ENCODE results near the gene ZNF239. TPM values are rescaled to one million over a fixed set of nuclear protein-coding genes. Genes with fewer than 3 reads are reported as not detected.
"Not testable (repeated sequence)": the region's sequence is repeated elsewhere in the genome, so short reads cannot be mapped to it uniquely, and the experiment has no call there.

The ZNF239 gene
- total RNA-seq, 1 experiment from 2014 or later = 7.7 TPM

- TF ChIP-seq STAT6 (CRISPR knock-in tag; conservative IDR thresholded peaks at IDR 0.05; ENCODE audit: low read depth) = no peak
- no peak for TF ChIP-seq MXD4 (CRISPR knock-in tag; IDR thresholded peaks at IDR 0.05; ENCODE audit: borderline replicate concordance)
- no peak for TF ChIP-seq FOXP4 (CRISPR knock-in tag; IDR thresholded peaks at IDR 0.05)
- no peak for TF ChIP-seq GTF2I (CRISPR knock-in tag; conservative IDR thresholded peaks at IDR 0.05)
- TF ChIP-seq ZNF281 (CRISPR knock-in tag; IDR thresholded peaks at IDR 0.05) = no peak
- TF ChIP-seq, protein P1, sequence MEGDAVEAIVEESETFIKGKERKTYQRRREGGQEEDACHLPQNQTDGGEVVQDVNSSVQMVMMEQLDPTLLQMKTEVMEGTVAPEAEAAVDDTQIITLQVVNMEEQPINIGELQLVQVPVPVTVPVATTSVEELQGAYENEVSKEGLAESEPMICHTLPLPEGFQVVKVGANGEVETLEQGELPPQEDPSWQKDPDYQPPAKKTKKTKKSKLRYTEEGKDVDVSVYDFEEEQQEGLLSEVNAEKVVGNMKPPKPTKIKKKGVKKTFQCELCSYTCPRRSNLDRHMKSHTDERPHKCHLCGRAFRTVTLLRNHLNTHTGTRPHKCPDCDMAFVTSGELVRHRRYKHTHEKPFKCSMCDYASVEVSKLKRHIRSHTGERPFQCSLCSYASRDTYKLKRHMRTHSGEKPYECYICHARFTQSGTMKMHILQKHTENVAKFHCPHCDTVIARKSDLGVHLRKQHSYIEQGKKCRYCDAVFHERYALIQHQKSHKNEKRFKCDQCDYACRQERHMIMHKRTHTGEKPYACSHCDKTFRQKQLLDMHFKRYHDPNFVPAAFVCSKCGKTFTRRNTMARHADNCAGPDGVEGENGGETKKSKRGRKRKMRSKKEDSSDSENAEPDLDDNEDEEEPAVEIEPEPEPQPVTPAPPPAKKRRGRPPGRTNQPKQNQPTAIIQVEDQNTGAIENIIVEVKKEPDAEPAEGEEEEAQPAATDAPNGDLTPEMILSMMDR (IDR thresholded peaks at IDR 0.05) = no peak
These were observed 4.7 kb downstream of the ZNF239 start (continued) for GRCh38 chr10:43569681-43570080.

GRCh38 chr10:43557214-43557613 is 17.2 kb downstream of the ZNF239 start:
- Mint-ChIP-seq H3K27ac (no peak overlapping the region), H3K4me1 (no peaks in the 10 kb centered on the region), H3K27me3 (ENCODE audit: low read depth) (peaks cover 2% of the 10 kb centered on the region; the same call in 1 of the 2 replicates), H3K4me3 (no peak overlapping the region), H3K36me3 (peaks cover 84% of the 10 kb centered on the region), H3K9me3 (peaks cover 66% of the 10 kb centered on the region)
- DNase-seq (ENCODE audit: low spot score) (no peak), ATAC-seq (no peak)
- CTCF ChIA-PET = no interaction called here
- TF ChIP-seq ZNF317 (CRISPR knock-in tag; IDR thresholded peaks at IDR 0.05; ENCODE audit: borderline replicate concordance, low read depth) (no peak), NR2C2 (CRISPR knock-in tag; IDR thresholded peaks at IDR 0.05) (no peak), OVOL2 (CRISPR knock-in tag; IDR thresholded peaks at IDR 0.05; ENCODE audit: borderline replicate concordance) (no peak), KAT7 (CRISPR knock-in tag; IDR thresholded peaks at IDR 0.05; ENCODE audit: borderline replicate concordance) (no peak), SOX15 (CRISPR knock-in tag; IDR thresholded peaks at IDR 0.05) (no peak)
- POLR2A ChIA-PET = no interaction called here

DNA sequence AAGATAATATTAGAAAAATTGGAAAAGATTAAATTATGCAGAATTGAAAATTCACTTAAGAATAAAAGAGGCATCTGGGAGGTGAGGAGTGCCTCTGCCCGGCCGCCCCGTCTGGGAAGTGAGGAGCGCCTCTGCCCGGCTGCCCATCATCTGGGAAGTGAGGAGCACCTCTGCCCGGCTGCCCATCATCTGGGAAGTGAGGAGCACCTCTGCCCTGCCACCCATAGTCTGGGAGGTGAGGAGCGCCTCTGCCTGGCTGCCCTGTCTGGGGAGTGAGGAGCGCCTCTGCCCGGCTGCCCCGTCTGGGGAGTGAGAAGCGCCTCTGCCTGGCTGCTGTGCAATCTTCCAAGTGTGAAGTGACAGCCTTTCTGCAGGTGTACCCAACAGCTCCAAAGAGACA is 30.7 kb downstream of the ZNF239 start:
- H3K9me3 Mint-ChIP-seq = peaks cover 44% of the 10 kb centered on the region
- H3K36me3 Mint-ChIP-seq = peaks cover 11% of the 10 kb centered on the region
- H3K4me3 Mint-ChIP-seq; DNase-seq (ENCODE audit: low spot score); H3K4me1 Mint-ChIP-seq; CTCF ChIA-PET; POLR2A ChIA-PET; ATAC-seq; H3K27ac Mint-ChIP-seq; H3K27me3 Mint-ChIP-seq (ENCODE audit: low read depth): not testable (repeated sequence)

Measured in WTC11 (cell line).